ENCODE results near the gene CSH2. TPM values are rescaled to one million over a fixed set of nuclear protein-coding genes. Genes with fewer than 3 reads are reported as not detected.

The CSH2 gene
- total RNA-seq, 1 experiment from 2014 or later: not detected

GRCh38 chr17:63911041-63911635 lies 37.7 kb upstream of the CSH2 start, which contains the start of gene CSHL1:
Gene CSHL1 (minus strand): TSS chr17:63911258. CDS start chr17:63911196, 62 bp downstream.
- Histone ChIP-seq H3K9me3 (ENCODE audit: control insufficient read depth, low read depth, low read length) (no peaks in the 10 kb centered on the region), H3K4me2 (ENCODE audit: insufficient read depth, insufficient read length, low read length) (peak within 1 kb of the TSS; percentile 2), H3K27me3 (ENCODE audit: insufficient read depth, low read length) (no peaks in the 10 kb centered on the region), H2AK5ac (ENCODE audit: insufficient read length, low read length) (no peak within 1 kb of the TSS), H4K8ac (replicated peaks; ENCODE audit: insufficient read length, low read depth, low read length) (no peak within 1 kb of the TSS), H3K23ac (ENCODE audit: insufficient read length, low read depth, low read length) (no peak within 1 kb of the TSS), H3K14ac (ENCODE audit: insufficient read depth, low read length) (no peak within 1 kb of the TSS), H3K56ac (ENCODE audit: insufficient read length, low read depth, low read length) (no peak within 1 kb of the TSS), H2AFZ (ENCODE audit: low read length) (no peak within 1 kb of the TSS), H3K18ac (ENCODE audit: insufficient read length, low read depth, low read length) (no peak within 1 kb of the TSS), H3K4me1 (ENCODE audit: insufficient read depth, low read length) (no peaks in the 10 kb centered on the region; the same call in 1 of the 2 replicates), H2BK12ac (ENCODE audit: insufficient read length, low read depth, low read length) (no peak within 1 kb of the TSS), H2BK20ac (ENCODE audit: low read depth, low read length, poor library complexity, severe bottlenecking) (no peak within 1 kb of the TSS), H3T11ph (ENCODE audit: low read length) (no peak within 1 kb of the TSS), H4K5ac (ENCODE audit: insufficient read length, low read depth, low read length) (no peak within 1 kb of the TSS), H3K4ac (ENCODE audit: low read depth, low read length) (no peak within 1 kb of the TSS), H2BK15ac (ENCODE audit: low read depth, low read length) (no peak within 1 kb of the TSS), H3K79me1 (ENCODE audit: insufficient read depth, low read depth, low read length, poor library complexity, severe bottlenecking) (no peaks in the 10 kb centered on the region), H3K23me2 (ENCODE audit: insufficient read length, low read depth, low read length, poor library complexity, severe bottlenecking) (no peaks in the 10 kb centered on the region), H3K79me2 (ENCODE audit: insufficient read depth, low read length) (no peaks in the 10 kb centered on the region), H3K9ac (ENCODE audit: extremely low read depth, insufficient read length, low read length) (no peak within 1 kb of the TSS), H4K91ac (ENCODE audit: insufficient read length, low read depth, low read length) (no peak within 1 kb of the TSS), H2BK5ac (ENCODE audit: insufficient read length, low read length) (no peak within 1 kb of the TSS), H3K27ac (ENCODE audit: insufficient read length, low read depth, low read length) (no peak within 1 kb of the TSS), H4K20me1 (ENCODE audit: control insufficient read depth, insufficient read depth, insufficient read length) (no peaks in the 10 kb centered on the region), H2BK120ac (ENCODE audit: low read depth, low read length, poor library complexity, severe bottlenecking) (no peak within 1 kb of the TSS)
- H3K4me1 Mint-ChIP-seq: peaks cover 12 to 25% of the 10 kb centered on the region in 2 experiments
- no peaks in the 10 kb centered on the region; a peak in 1 of 5 replicates for H3K9me3 Mint-ChIP-seq
- H3K36me3 Mint-ChIP-seq (ENCODE audit: insufficient read depth in 1 of 3, low read depth in 3 of 3): no peaks in the 10 kb centered on the region
- WGBS (ENCODE audit: extremely low coverage, insufficient read length, low lambda C conversion rate): no CpG with 5 or more reads among the region's 15 CpGs
- no peak within 1 kb of the TSS for H3K4me3 Mint-ChIP-seq
- no peak for TF ChIP-seq CTCF (conservative IDR thresholded peaks at IDR 0.05)
- H3K27me3 Mint-ChIP-seq (ENCODE audit: low read depth): peaks cover 11% of the 10 kb centered on the region
- no peak within 1 kb of the TSS; a peak in 1 of 7 replicates for H3K27ac Mint-ChIP-seq
- no peak for DNase-seq

All from H9 (cell line).